Breast epithelium (tissue), 3 donors: ENCODE measurements around the gene RBM38.

Source experiments
- POLR2A ChIP-seq: fragments of 450-650 bp; IDR thresholded peaks from one replicate; pipeline ENCODE4 v1.6.1; 2016; ENCODE audit warnings: antibody characterized with exemption, mild to moderate bottlenecking, moderate library complexity
- POLR2AphosphoS5 ChIP-seq, 3 donors: sonication (generic); formaldehyde crosslinking; IDR thresholded peaks; one replicate each; pipeline ENCODE4 v1.6.1; 2017; ENCODE audit warnings: antibody characterized with exemption in 3 of 3
- TF ChIP-seq, protein P1 (sequence below), 3 donors: fragments of 450-650 bp; IDR thresholded peaks; one replicate each; pipeline ENCODE4 v1.5.1; 2016 to 2017; ENCODE audit warnings: antibody characterized with exemption in 3 of 3, mild to moderate bottlenecking in 3 of 3, moderate library complexity in 3 of 3

DNA sequence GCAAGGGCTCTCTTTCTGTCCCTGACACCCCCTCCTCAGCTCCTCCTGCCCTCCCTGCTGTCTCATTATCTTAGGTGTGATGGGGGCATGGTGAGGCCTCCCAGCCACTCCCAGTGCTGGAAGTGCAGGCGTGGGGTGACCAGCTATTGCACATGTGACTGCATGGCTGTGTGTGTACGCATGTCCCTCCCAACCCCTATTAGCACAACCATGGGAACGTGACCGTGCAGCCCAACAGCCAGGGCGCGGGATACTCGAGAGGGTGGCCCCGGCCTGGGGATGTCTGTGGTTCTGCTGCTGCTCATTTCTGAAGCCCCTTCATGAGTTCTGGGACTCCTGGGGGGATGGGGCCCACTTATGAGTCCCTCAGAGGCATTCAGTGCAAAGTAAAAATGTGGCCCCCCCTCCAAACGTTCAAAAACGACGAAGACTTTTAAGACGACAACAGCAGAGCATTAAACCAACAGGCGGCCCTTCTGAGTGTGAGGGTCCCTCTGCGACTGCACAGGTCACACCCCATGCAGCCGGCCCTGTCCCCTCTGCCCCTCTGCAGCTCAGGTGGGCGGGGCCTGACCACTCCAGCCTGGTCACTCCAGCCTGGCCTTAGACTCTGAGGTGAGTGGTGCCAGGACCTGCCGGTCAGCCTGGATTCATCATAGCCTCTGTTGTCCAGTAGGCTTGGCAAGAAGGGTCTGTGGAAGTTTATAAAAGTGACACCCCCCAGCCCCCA, 51.1 kb downstream of the RBM38 start:
- TF ChIP-seq POLR2AphosphoS5 (IDR thresholded peaks at IDR 0.05), result no peak
- TF ChIP-seq, protein P1, sequence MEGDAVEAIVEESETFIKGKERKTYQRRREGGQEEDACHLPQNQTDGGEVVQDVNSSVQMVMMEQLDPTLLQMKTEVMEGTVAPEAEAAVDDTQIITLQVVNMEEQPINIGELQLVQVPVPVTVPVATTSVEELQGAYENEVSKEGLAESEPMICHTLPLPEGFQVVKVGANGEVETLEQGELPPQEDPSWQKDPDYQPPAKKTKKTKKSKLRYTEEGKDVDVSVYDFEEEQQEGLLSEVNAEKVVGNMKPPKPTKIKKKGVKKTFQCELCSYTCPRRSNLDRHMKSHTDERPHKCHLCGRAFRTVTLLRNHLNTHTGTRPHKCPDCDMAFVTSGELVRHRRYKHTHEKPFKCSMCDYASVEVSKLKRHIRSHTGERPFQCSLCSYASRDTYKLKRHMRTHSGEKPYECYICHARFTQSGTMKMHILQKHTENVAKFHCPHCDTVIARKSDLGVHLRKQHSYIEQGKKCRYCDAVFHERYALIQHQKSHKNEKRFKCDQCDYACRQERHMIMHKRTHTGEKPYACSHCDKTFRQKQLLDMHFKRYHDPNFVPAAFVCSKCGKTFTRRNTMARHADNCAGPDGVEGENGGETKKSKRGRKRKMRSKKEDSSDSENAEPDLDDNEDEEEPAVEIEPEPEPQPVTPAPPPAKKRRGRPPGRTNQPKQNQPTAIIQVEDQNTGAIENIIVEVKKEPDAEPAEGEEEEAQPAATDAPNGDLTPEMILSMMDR (IDR thresholded peaks at IDR 0.05), result no peak
- TF ChIP-seq POLR2A, result no peak
